SK-N-SH treated with all-trans-retinoic acid at 6 μM for 48 hours (cell line): ENCODE measurements around the gene CDKN3.

ENCODE experiments used
- CSDC2 ChIP-seq: fragments of 250-450 bp; sonication (Bioruptor Pico); IDR thresholded peaks from 2 replicates; pipeline ENCODE4 v1.5.0; 2020; ENCODE audit warnings: mild to moderate bottlenecking, moderate library complexity
- ISL1 ChIP-seq: fragments of 250-450 bp; sonication (Bioruptor Pico); IDR thresholded peaks from 2 replicates; pipeline ENCODE4 v2.1.2; 2022; ENCODE audit warnings: mild to moderate bottlenecking, moderate library complexity
- TCF4 ChIP-seq: fragments of 250-450 bp; sonication (Bioruptor Pico); IDR thresholded peaks from 2 replicates; pipeline ENCODE4 v1.8.0; 2021; ENCODE audit warnings: mild to moderate bottlenecking, moderate library complexity, borderline replicate concordance
- TOX ChIP-seq: fragments of 250-450 bp; sonication (Bioruptor Pico); IDR thresholded peaks from 2 replicates; pipeline ENCODE4 v1.8.0; 2021; ENCODE audit warnings: mild to moderate bottlenecking, moderate library complexity, borderline replicate concordance
- ZFP3 ChIP-seq: fragments of 250-450 bp; sonication (Bioruptor Pico); IDR thresholded peaks from 2 replicates; pipeline ENCODE4 v1.5.0; 2020; ENCODE audit warnings: mild to moderate bottlenecking, moderate library complexity
- TF ChIP-seq, protein P1 (sequence below): fragments of 250-450 bp; sonication (Bioruptor Pico); IDR thresholded peaks from 2 replicates; pipeline ENCODE4 v1.8.0; 2020; ENCODE audit warnings: mild to moderate bottlenecking, moderate library complexity, borderline replicate concordance
- TF ChIP-seq, protein P2 (sequence below): fragments of 250-450 bp; sonication (Bioruptor Pico); IDR thresholded peaks from 2 replicates; pipeline ENCODE4 v1.5.1; 2020; ENCODE audit warnings: low read depth, mild to moderate bottlenecking, moderate library complexity
- TF ChIP-seq, protein P3 (sequence below): fragments of 250-450 bp; sonication (Bioruptor Pico); IDR thresholded peaks from 2 replicates; pipeline ENCODE4 v1.8.0; 2021; ENCODE audit warnings: low read depth, mild to moderate bottlenecking, moderate library complexity, borderline replicate concordance

DNA sequence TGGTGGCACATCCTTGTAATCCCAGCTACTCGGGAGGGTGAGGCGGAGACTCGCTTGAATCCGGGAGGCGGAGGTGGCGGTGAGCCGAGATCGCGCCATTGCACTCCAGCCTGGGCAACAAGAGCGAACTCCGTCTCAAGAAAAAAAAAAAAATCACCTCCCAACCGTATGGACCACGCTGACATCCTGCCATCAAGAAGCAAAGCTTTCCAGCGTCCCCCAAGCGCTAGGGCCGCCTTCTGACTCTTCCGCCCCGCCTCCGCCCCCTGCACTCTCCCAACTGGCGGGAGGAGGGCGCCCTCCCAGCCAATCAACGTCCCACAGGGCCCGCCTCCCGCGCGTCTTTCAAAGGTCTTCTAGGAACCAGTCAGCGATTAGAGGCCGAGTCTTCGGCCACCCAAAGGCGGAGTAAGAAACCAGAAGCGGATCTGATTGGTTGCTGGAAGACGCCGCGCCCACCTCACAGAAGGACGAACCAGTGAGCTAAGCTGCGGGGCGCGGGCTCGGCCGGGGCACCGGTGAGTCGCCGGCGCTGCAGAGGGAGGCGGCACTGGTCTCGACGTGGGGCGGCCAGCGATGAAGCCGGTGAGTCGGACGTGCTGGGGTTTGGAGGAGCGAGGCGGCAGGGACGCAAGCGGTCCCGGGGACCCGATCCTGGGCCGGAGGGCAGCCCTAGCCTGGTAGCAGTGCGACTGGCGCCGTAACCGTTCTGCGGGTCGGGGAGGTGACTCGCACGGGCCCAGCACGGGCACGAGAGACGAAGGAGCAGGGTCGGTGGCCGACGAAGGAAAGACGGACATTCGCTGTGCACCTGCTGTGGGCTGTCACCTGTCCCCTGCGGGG, at the start of gene CDKN3:
- TF ChIP-seq, protein P1, sequence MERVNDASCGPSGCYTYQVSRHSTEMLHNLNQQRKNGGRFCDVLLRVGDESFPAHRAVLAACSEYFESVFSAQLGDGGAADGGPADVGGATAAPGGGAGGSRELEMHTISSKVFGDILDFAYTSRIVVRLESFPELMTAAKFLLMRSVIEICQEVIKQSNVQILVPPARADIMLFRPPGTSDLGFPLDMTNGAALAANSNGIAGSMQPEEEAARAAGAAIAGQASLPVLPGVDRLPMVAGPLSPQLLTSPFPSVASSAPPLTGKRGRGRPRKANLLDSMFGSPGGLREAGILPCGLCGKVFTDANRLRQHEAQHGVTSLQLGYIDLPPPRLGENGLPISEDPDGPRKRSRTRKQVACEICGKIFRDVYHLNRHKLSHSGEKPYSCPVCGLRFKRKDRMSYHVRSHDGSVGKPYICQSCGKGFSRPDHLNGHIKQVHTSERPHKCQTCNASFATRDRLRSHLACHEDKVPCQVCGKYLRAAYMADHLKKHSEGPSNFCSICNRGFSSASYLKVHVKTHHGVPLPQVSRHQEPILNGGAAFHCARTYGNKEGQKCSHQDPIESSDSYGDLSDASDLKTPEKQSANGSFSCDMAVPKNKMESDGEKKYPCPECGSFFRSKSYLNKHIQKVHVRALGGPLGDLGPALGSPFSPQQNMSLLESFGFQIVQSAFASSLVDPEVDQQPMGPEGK (CRISPR knock-in tag) = no peak
- no peak for TF ChIP-seq TCF4
- TF ChIP-seq, protein P2, sequence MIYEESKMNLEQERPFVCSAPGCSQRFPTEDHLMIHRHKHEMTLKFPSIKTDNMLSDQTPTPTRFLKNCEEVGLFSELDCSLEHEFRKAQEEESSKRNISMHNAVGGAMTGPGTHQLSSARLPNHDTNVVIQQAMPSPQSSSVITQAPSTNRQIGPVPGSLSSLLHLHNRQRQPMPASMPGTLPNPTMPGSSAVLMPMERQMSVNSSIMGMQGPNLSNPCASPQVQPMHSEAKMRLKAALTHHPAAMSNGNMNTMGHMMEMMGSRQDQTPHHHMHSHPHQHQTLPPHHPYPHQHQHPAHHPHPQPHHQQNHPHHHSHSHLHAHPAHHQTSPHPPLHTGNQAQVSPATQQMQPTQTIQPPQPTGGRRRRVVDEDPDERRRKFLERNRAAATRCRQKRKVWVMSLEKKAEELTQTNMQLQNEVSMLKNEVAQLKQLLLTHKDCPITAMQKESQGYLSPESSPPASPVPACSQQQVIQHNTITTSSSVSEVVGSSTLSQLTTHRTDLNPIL (CRISPR knock-in tag) = no peak
- TF ChIP-seq ZFP3 (CRISPR knock-in tag) = no peak
- no peak for TF ChIP-seq ISL1 (CRISPR knock-in tag)
- TF ChIP-seq, protein P3, sequence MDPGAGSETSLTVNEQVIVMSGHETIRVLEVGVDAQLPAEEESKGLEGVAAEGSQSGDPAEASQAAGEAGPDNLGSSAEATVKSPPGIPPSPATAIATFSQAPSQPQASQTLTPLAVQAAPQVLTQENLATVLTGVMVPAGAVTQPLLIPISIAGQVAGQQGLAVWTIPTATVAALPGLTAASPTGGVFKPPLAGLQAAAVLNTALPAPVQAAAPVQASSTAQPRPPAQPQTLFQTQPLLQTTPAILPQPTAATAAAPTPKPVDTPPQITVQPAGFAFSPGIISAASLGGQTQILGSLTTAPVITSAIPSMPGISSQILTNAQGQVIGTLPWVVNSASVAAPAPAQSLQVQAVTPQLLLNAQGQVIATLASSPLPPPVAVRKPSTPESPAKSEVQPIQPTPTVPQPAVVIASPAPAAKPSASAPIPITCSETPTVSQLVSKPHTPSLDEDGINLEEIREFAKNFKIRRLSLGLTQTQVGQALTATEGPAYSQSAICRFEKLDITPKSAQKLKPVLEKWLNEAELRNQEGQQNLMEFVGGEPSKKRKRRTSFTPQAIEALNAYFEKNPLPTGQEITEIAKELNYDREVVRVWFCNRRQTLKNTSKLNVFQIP (CRISPR knock-in tag) = no peak
- no peak for TF ChIP-seq TOX (CRISPR knock-in tag)
- TF ChIP-seq CSDC2 (CRISPR knock-in tag) = no peak
